Measurements from ENCODE around the gene RTN3. TPM values are rescaled to one million over a fixed set of nuclear protein-coding genes. Genes with fewer than 3 reads are reported as not detected.

RTN3 gene
- total and polyA plus RNA-seq, 9 of the 15 experiments (the other 6 are each of a cell fraction or from before 2014, with no cell fraction given) = 41.6 to 169 (median 93.5) TPM

DNA sequence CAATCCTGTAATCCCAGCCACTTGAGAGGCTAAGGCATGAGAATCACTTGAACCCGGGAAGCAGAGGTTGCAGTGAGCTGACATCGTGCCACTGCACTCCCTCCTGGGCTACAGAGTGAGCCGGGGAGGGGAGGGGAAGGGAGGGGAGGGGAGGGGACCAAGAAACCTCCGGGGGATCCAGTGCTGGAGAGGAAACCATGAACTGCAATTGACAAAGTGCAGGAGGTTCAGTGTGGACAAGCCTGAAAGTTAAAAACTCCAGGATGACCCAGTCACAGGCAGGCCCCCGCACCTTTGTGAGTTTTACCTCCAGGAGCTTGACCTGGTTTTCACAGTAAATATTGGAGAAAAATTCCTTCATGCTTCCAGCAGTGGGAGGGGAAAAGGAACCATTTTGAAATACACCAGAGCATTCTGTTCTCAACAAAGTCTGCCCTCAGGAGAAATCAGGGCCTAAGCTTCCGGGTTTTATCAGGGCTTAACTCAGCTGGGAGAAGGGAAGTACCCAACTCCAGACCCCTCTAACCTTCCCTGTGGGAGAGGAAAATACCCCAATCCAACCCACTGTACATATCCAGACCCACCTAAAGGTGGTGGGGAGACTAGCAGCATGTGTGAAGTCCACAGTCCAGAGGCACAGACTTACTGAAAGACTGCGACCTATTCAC, 102.8 kb downstream of the RTN3 start:
- TF ChIP-seq DNMT1 (IDR thresholded peaks at IDR 0.05) (no peak), ZNF707 (CRISPR knock-in tag; conservative IDR thresholded peaks at IDR 0.05) (no peak), SMAD1 (IDR thresholded peaks at IDR 0.05; ENCODE audit: low read depth, low read length, partially characterized antibody) (no peak), CCAR2 (IDR thresholded peaks at IDR 0.05; ENCODE audit: low read depth, low read length) (no peak), NR2C2 (CRISPR knock-in tag; IDR thresholded peaks at IDR 0.05) (no peak), NR2C2 (tag; IDR thresholded peaks at IDR 0.05) (no peak), TCFL5 (CRISPR knock-in tag; conservative IDR thresholded peaks at IDR 0.05) (no peak), ZC3H8 (IDR thresholded peaks at IDR 0.05) (no peak), ZNF696 (CRISPR knock-in tag; conservative IDR thresholded peaks at IDR 0.05) (no peak)
- TF ChIP-seq, protein P1, sequence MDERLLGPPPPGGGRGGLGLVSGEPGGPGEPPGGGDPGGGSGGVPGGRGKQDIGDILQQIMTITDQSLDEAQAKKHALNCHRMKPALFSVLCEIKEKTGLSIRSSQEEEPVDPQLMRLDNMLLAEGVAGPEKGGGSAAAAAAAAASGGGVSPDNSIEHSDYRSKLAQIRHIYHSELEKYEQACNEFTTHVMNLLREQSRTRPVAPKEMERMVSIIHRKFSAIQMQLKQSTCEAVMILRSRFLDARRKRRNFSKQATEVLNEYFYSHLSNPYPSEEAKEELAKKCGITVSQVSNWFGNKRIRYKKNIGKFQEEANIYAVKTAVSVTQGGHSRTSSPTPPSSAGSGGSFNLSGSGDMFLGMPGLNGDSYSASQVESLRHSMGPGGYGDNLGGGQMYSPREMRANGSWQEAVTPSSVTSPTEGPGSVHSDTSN (CRISPR knock-in tag; IDR thresholded peaks at IDR 0.05; ENCODE audit: low read depth) = no peak
- TF ChIP-seq, protein P1 (tag; conservative IDR thresholded peaks at IDR 0.05; ENCODE audit: low read depth) = no peak
- POLR2A ChIA-PET = interaction anchor here (0.7 kb wide), 1 partner anchor 72 kb away, joined by 4 read pairs; no protein-coding TSS in a partner anchor
- in situ Hi-C loops (cut with MboI) = no loop called here
- H3K4me2 ChIP-seq (ENCODE audit: insufficient read depth, low read length) = no peak overlapping the region
- intact Hi-C loops (cut with micrococcal nuclease) = no loop called here
- no peaks in the 10 kb centered on the region for H3K9me1 ChIP-seq (ENCODE audit: control insufficient read depth, insufficient read depth, low read length)
- ATAC-seq (peak; percentile 65), FAIRE-seq (no peak), DNase-seq (ENCODE audit: extremely low read depth in 1 of 4, low spot score in 3 of 4) (no peak)
- no peak overlapping the region for H3K9ac ChIP-seq (ENCODE audit: insufficient read depth in 1 of 2, low read depth in 2 of 2, low read length in 2 of 2)
- CTCF ChIA-PET (ENCODE audit: low intra/inter-chr PET ratio) = no interaction called here
- no peaks in the 10 kb centered on the region for H4K20me1 ChIP-seq (replicated peaks; ENCODE audit: control insufficient read depth, insufficient read depth, low read length)
- H3K4me1 ChIP-seq (replicated peaks in 1 of 2; ENCODE audit: control insufficient read depth in 2 of 2, insufficient read depth in 2 of 2, low read length in 2 of 2) = no peaks in the 10 kb centered on the region; a peak in 1 of 5 replicates
- no TSS peak for BruUV-seq (replicated peaks)
- H3K36me3 ChIP-seq (ENCODE audit: control insufficient read depth, insufficient read depth, low read length) = no peaks in the 10 kb centered on the region
- H2AFZ ChIP-seq (ENCODE audit: low read depth, low read length) = peak overlapping the region; percentile 57
- H3K27me3 ChIP-seq (ENCODE audit: control insufficient read depth in 2 of 2, insufficient read depth in 2 of 2, low read length in 2 of 2) = no peaks in the 10 kb centered on the region
- no peak overlapping the region for H3K4me3 ChIP-seq
- 46% methylated on average over 4 of the region's 7 CpGs for WGBS (ENCODE audit: insufficient coverage, low coverage, missing lambda C conversion rate)
- H3K9me3 ChIP-seq (replicated peaks; ENCODE audit: control insufficient read depth, insufficient read depth, low read depth, low read length) = no peaks in the 10 kb centered on the region
- no peak overlapping the region for H3K27ac ChIP-seq (ENCODE audit: extremely low read depth, low read depth, low read length)
- no peaks in the 10 kb centered on the region for H3K79me2 ChIP-seq (ENCODE audit: control insufficient read depth, insufficient read depth, low read length)

Measured in K562 (cell line).